ENCODE results near the gene CTNND2. TPM values are rescaled to one million over a fixed set of nuclear protein-coding genes. Genes with fewer than 3 reads are reported as not detected.

The CTNND2 gene
- total and polyA plus RNA-seq, 5 donors from 2014 or later = not detected

DNA sequence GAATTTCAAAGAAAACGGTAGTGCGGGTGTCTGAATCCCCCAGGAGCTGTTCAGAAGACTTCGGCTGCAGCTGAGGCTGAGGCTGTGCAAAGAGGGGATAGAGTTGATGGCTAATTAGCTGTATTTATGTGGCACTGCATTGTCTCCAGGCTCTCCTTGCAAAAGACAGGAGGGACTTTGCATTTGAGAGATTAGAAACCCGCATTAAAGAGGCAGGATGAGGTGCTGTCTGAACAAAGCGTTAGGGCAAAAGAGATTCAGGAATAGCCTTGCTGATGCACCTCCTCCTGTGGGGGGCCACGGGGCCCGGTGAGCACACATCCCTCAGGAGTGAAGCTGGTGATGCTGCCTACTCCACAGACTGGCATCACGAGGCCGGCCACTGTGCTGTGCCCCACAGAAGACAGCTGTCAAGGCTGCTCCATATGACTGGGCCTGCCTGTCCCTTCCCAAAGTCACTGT lies 799.6 kb downstream of the CTNND2 start:
- H3K27me3 ChIP-seq (ENCODE audit: control insufficient read depth, insufficient read depth, low read length) = peaks cover 1% of the 10 kb centered on the region
- ATAC-seq (ENCODE audit: low read depth in 2 of 2) (no peak), DNase-seq (no peak)
- H3K27ac Mint-ChIP-seq = no peak overlapping the region
- no peaks in the 10 kb centered on the region for H3K9me3 Mint-ChIP-seq
- H3K4me3 Mint-ChIP-seq = no peak overlapping the region
- no peak overlapping the region for H3K4me3 ChIP-seq (ENCODE audit: low read depth, low read length)
- H3K4me1 ChIP-seq (ENCODE audit: control insufficient read depth, insufficient read depth, low read length, poor library complexity, severe bottlenecking) = no peaks in the 10 kb centered on the region
- peaks cover 4% of the 10 kb centered on the region for H3K27me3 Mint-ChIP-seq
- H3K4me1 Mint-ChIP-seq = no peaks in the 10 kb centered on the region
- no peaks in the 10 kb centered on the region for H3K9me3 ChIP-seq (ENCODE audit: control insufficient read depth in 2 of 2, low read length in 2 of 2)
- H3K27ac ChIP-seq (ENCODE audit: insufficient read depth, low read length, poor library complexity, severe bottlenecking) = no peak overlapping the region
- no peaks in the 10 kb centered on the region for H3K36me3 ChIP-seq (ENCODE audit: control insufficient read depth, insufficient read depth, low read length)
- no peaks in the 10 kb centered on the region for H3K36me3 Mint-ChIP-seq

DNA sequence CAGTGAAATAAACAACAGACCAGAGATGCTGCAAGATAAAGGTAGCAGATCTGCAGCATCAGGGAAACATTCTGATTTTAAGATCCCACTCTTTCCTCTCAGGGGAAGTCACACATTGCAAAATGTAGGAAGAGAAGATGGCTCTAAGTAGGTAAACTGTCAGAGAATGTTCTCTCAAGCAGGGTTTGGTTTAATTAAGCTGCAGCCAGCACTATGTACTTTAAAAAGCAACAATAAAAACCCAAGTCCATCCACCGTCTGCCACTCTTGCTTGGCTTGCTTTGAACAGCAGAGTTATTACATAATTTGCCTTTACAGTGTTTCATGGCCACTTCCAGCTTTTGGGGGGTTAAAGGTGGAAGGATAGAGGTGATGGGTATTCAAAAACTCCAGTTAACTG lies 800.0 kb downstream of the CTNND2 start:
- H3K27me3 Mint-ChIP-seq = peaks cover 4% of the 10 kb centered on the region
- H3K27ac Mint-ChIP-seq = no peak overlapping the region
- Histone ChIP-seq H3K4me1 (ENCODE audit: control insufficient read depth, insufficient read depth, low read length, poor library complexity, severe bottlenecking) (no peaks in the 10 kb centered on the region), H3K27me3 (ENCODE audit: control insufficient read depth, insufficient read depth, low read length) (peaks cover 1% of the 10 kb centered on the region), H3K36me3 (ENCODE audit: control insufficient read depth, insufficient read depth, low read length) (no peaks in the 10 kb centered on the region), H3K27ac (ENCODE audit: insufficient read depth, low read length, poor library complexity, severe bottlenecking) (no peak overlapping the region), H3K4me3 (ENCODE audit: low read depth, low read length) (no peak overlapping the region), H3K9me3 (ENCODE audit: control insufficient read depth in 2 of 2, low read length in 2 of 2) (no peaks in the 10 kb centered on the region)
- ATAC-seq (ENCODE audit: low read depth in 2 of 2) (no peak), DNase-seq (no peak)
- H3K9me3 Mint-ChIP-seq = no peaks in the 10 kb centered on the region
- no peak overlapping the region for H3K4me3 Mint-ChIP-seq
- H3K36me3 Mint-ChIP-seq = no peaks in the 10 kb centered on the region
- H3K4me1 Mint-ChIP-seq = no peaks in the 10 kb centered on the region

DNA sequence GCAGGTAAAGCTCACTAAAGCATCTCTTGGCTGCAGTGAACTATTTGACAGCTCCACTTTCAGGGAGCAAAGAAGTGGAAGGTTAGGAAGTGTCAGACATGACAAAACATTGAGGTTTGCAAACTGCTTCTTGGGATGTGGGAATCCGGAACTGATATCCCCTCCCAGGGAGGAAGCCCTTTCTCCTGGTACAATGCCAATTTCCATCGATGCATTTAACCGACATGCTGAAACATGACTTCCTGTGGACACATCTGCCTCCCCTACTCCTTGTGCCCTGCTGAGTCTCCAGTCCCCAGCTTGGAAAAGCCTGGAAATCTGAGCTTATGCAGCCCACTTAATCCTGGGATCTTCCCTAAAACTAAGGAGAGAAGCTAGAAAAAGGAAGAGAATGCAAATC lies 820.1 kb downstream of the CTNND2 start:
- Histone ChIP-seq H3K36me3 (ENCODE audit: control insufficient read depth, insufficient read depth, low read length) (no peaks in the 10 kb centered on the region), H3K9me3 (ENCODE audit: control insufficient read depth in 2 of 2, low read length in 2 of 2) (no peaks in the 10 kb centered on the region), H3K4me3 (ENCODE audit: low read depth, low read length) (no peak overlapping the region), H3K27ac (ENCODE audit: insufficient read depth, low read length, poor library complexity, severe bottlenecking) (no peak overlapping the region), H3K27me3 (ENCODE audit: control insufficient read depth, insufficient read depth, low read length) (no peaks in the 10 kb centered on the region), H3K4me1 (ENCODE audit: control insufficient read depth, insufficient read depth, low read length, poor library complexity, severe bottlenecking) (no peaks in the 10 kb centered on the region)
- no peak overlapping the region for H3K27ac Mint-ChIP-seq
- no peak overlapping the region for H3K4me3 Mint-ChIP-seq
- DNase-seq (no peak), ATAC-seq (ENCODE audit: low read depth in 2 of 2) (no peak)
- peaks cover 3% of the 10 kb centered on the region for H3K36me3 Mint-ChIP-seq
- H3K27me3 Mint-ChIP-seq = no peaks in the 10 kb centered on the region
- peaks cover 0 to 7% (median 3%) of the 10 kb centered on the region in 7 donors for H3K9me3 Mint-ChIP-seq
- no peaks in the 10 kb centered on the region for H3K4me1 Mint-ChIP-seq

DNA sequence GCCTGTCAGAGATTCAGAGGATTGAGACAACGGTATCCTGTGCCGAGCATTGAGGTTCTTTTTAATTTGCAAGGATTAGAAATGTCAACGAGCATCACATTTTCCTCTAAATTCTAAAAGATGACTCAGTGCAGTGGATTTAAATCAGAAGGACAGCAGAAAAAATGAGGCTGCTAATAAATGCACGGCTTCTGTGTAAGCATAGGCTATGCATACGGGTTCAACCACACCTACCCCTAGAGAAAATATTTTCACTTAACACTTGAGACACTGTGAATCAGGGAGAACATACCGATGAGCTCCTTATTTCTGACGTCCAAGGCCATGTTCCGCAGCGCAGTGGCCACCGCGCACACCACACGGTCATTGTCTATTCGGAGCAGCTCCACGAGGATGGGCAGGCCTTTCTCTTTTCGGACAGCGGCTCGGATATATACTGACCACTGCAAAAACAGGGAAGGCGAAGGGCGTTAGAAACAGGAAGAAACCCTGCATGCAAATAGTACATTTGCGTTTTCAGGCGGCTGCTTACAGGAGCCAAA lies 821.8 kb downstream of the CTNND2 start:
- peaks cover 0 to 8% (median 2%) of the 10 kb centered on the region in 7 donors for H3K9me3 Mint-ChIP-seq
- ATAC-seq (ENCODE audit: low read depth in 2 of 2) = no peak
- peaks cover 3% of the 10 kb centered on the region for H3K36me3 Mint-ChIP-seq
- no peak overlapping the region for H3K27ac Mint-ChIP-seq
- Histone ChIP-seq H3K4me3 (ENCODE audit: low read depth, low read length) (no peak overlapping the region), H3K27ac (ENCODE audit: insufficient read depth, low read length, poor library complexity, severe bottlenecking) (no peak overlapping the region), H3K9me3 (ENCODE audit: control insufficient read depth in 2 of 2, low read length in 2 of 2) (no peaks in the 10 kb centered on the region), H3K4me1 (ENCODE audit: control insufficient read depth, insufficient read depth, low read length, poor library complexity, severe bottlenecking) (no peaks in the 10 kb centered on the region), H3K36me3 (ENCODE audit: control insufficient read depth, insufficient read depth, low read length) (no peaks in the 10 kb centered on the region), H3K27me3 (ENCODE audit: control insufficient read depth, insufficient read depth, low read length) (no peaks in the 10 kb centered on the region)
- DNase-seq = no peak
- H3K4me1 Mint-ChIP-seq = no peaks in the 10 kb centered on the region
- H3K27me3 Mint-ChIP-seq = no peaks in the 10 kb centered on the region
- H3K4me3 Mint-ChIP-seq = no peak overlapping the region

DNA sequence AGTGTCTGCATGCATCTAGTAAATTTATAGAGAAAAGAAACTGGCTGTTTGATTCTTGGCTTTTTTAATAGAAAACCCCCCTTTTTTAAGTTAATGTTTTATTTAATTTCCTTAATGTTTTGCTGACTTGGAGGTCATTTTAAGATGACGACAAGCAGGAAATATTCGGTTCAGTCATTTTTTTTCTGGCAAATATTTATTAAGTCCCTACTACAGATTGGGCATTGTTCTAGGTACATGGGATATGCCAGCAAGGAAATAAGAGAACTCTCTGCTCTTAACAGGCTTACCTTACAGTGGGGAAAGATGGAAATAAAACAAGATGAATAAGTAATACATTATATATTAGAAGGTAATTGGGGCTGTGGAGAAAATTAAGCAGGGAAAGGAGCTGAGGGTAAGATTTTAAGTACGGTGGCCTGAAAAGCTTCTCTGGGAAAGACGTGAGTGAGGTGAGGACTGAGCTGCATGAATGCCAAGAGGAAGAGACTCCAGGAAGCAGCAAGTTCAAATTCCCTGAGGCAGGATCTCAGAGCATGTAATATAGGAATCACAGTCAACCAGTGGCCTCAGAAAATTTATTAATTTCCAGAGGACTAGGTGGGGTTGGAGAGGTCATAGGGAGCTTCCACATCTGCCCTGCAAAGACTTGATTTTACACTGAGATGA lies 827.2 kb downstream of the CTNND2 start:
- no peaks in the 10 kb centered on the region for H3K4me1 Mint-ChIP-seq
- no peaks in the 10 kb centered on the region for H3K36me3 ChIP-seq (ENCODE audit: control insufficient read depth, insufficient read depth, low read length)
- DNase-seq = no peak

DNA sequence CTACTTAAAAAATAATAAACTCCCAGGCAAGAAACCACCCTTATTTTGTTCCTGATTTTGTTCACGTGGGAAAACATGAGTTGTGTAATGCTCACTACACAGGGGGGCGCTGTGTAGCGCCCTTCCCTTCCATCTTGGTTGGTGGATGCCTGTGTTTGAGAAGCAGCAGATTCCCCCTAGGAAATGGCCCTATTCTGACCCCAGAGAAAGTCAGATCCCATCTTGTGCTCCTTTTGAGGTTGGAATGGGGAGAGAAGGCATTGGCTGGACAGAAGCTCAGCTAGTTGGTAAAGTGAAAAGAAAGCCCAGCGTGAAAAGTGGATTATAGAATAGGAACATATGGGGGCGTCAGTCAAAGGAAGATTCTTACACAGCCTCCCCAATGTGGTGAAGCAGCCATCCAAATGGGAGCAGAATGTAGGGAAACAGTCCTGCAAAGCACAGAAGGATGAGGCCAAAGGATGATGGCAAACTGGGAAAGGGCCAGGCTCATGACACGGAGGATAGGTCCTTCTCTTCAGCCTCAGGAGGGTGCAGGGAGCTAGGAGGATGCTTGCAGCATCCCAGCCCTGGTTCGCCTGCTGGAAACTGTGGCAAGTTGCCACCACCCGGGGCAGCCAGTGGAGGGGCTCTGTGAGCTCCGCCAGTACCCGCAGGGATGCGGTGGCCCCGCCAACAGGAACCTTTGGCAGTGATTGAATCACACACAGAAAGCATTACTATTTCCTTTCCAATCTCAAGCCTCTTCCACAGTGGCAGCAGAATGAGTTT lies 829.0 kb downstream of the CTNND2 start:
- no peaks in the 10 kb centered on the region for H3K4me1 Mint-ChIP-seq
- H3K4me3 Mint-ChIP-seq = no peak overlapping the region

More for the DNA sequence above, 827.2 kb downstream of the CTNND2 start:
- H3K27ac ChIP-seq (ENCODE audit: insufficient read depth, low read length, poor library complexity, severe bottlenecking) = no peak overlapping the region
- no peaks in the 10 kb centered on the region for H3K27me3 Mint-ChIP-seq
- no peak for ATAC-seq (ENCODE audit: low read depth in 2 of 2)
- peaks cover 0 to 2% (median 0%) of the 10 kb centered on the region in 7 donors for H3K9me3 Mint-ChIP-seq
- H3K27ac Mint-ChIP-seq = no peak overlapping the region
- no peak overlapping the region for H3K4me3 ChIP-seq (ENCODE audit: low read depth, low read length)
- no peaks in the 10 kb centered on the region for H3K9me3 ChIP-seq (ENCODE audit: control insufficient read depth in 2 of 2, low read length in 2 of 2)
- H3K36me3 Mint-ChIP-seq = no peaks in the 10 kb centered on the region
- H3K4me3 Mint-ChIP-seq = no peak overlapping the region
- H3K4me1 ChIP-seq (ENCODE audit: control insufficient read depth, insufficient read depth, low read length, poor library complexity, severe bottlenecking) = no peaks in the 10 kb centered on the region
- no peaks in the 10 kb centered on the region for H3K27me3 ChIP-seq (ENCODE audit: control insufficient read depth, insufficient read depth, low read length)

DNA sequence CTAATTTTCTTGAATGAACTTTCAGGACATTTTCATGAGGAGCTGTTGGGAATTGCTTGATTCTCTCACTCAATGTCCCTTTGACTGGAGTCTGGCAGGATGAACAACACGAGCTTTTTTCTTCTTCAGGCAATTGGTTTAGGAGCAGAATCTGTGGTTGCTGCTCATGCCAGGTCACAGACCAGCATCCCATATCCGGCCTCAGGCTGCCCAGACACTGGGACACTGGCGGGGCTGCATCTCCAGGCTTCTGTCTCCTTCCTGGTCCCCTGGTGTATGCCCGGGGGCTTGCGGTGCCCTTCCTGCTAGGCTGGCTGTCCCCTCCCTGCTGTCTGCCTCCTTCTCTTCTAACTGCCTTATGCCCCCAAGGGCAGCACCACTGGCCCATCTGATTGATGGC lies 831.7 kb downstream of the CTNND2 start:
- Mint-ChIP-seq H3K36me3 (no peaks in the 10 kb centered on the region), H3K4me3 (no peak overlapping the region), H3K4me1 (no peaks in the 10 kb centered on the region), H3K27me3 (no peaks in the 10 kb centered on the region), H3K9me3 (peaks cover 0 to 16% (median 3%) of the 10 kb centered on the region in 7 donors), H3K27ac (no peak overlapping the region)
- ATAC-seq (ENCODE audit: low read depth in 2 of 2) (no peak), DNase-seq (no peak)
- peaks cover 0 to 8% of the 10 kb centered on the region in 2 experiments for H3K9me3 ChIP-seq (ENCODE audit: control insufficient read depth in 2 of 2, low read length in 2 of 2)
- H3K27me3 ChIP-seq (ENCODE audit: control insufficient read depth, insufficient read depth, low read length) = no peaks in the 10 kb centered on the region
- H3K4me3 ChIP-seq (ENCODE audit: low read depth, low read length) = no peak overlapping the region
- H3K27ac ChIP-seq (ENCODE audit: insufficient read depth, low read length, poor library complexity, severe bottlenecking) = no peak overlapping the region
- no peaks in the 10 kb centered on the region for H3K4me1 ChIP-seq (ENCODE audit: control insufficient read depth, insufficient read depth, low read length, poor library complexity, severe bottlenecking)
- no peaks in the 10 kb centered on the region for H3K36me3 ChIP-seq (ENCODE audit: control insufficient read depth, insufficient read depth, low read length)

More for the DNA sequence above, 829.0 kb downstream of the CTNND2 start:
- Histone ChIP-seq H3K36me3 (ENCODE audit: control insufficient read depth, insufficient read depth, low read length) (no peaks in the 10 kb centered on the region), H3K27me3 (ENCODE audit: control insufficient read depth, insufficient read depth, low read length) (no peaks in the 10 kb centered on the region), H3K27ac (ENCODE audit: insufficient read depth, low read length, poor library complexity, severe bottlenecking) (no peak overlapping the region), H3K4me3 (ENCODE audit: low read depth, low read length) (no peak overlapping the region), H3K9me3 (ENCODE audit: control insufficient read depth in 2 of 2, low read length in 2 of 2) (peaks cover 0 to 3% of the 10 kb centered on the region in 2 experiments), H3K4me1 (ENCODE audit: control insufficient read depth, insufficient read depth, low read length, poor library complexity, severe bottlenecking) (no peaks in the 10 kb centered on the region)
- H3K36me3 Mint-ChIP-seq = no peaks in the 10 kb centered on the region
- no peak for ATAC-seq (ENCODE audit: low read depth in 2 of 2)
- H3K27me3 Mint-ChIP-seq = no peaks in the 10 kb centered on the region
- peaks cover 0 to 11% (median 1%) of the 10 kb centered on the region in 7 donors for H3K9me3 Mint-ChIP-seq
- no peak overlapping the region for H3K27ac Mint-ChIP-seq
- DNase-seq = no peak
